Loucy (cell line): ENCODE measurements around the gene NEIL1.

ENCODE experiments used
- H2AFZ ChIP-seq: fragments of 200-600 bp; sonication (generic); 2 replicates; pipeline ENCODE4 v1.6.0; 2016; ENCODE audit warnings: antibody characterized with exemption, mild to moderate bottlenecking, low read length, moderate library complexity
- H3F3A ChIP-seq: fragments of 200-600 bp; 2 replicates; pipeline ENCODE4 v1.6.0; 2016; ENCODE audit warnings: antibody characterized with exemption, low read depth, mild to moderate bottlenecking
- H3K27me3 ChIP-seq: fragments of 200-600 bp; sonication (generic); 2 replicates; pipeline ENCODE4 v1.6.1; 2014; ENCODE audit warnings: low read length, mild to moderate bottlenecking; ENCODE audit not compliant: insufficient read depth, poor library complexity, severe bottlenecking
- H3K36me3 ChIP-seq: fragments of 200-600 bp; sonication (generic); 2 replicates; pipeline ENCODE4 v1.6.1; 2016; ENCODE audit warnings: low read length; ENCODE audit not compliant: insufficient read depth
- H3K4me1 ChIP-seq: fragments of 200-600 bp; sonication (generic); 2 replicates; pipeline ENCODE4 v1.5.1; 2014; ENCODE audit warnings: low read length, mild to moderate bottlenecking; ENCODE audit not compliant: insufficient read depth, poor library complexity, severe bottlenecking
- H3K4me2 ChIP-seq: fragments of 200-600 bp; sonication (generic); 2 replicates; pipeline ENCODE4 v1.6.0; 2014; ENCODE audit warnings: antibody characterized with exemption, low read length, low read depth, mild to moderate bottlenecking; ENCODE audit not compliant: poor library complexity, severe bottlenecking
- H3K4me3 ChIP-seq: fragments of 200-600 bp; sonication (generic); 2 replicates; pipeline ENCODE4 v1.5.1; 2014; ENCODE audit warnings: low read length, mild to moderate bottlenecking, mixed read lengths; ENCODE audit not compliant: poor library complexity, severe bottlenecking
- H3K79me2 ChIP-seq: fragments of 200-600 bp; sonication (generic); 2 replicates; pipeline ENCODE4 v1.6.1; 2014; ENCODE audit warnings: low read length; ENCODE audit not compliant: insufficient read depth
- H3K9ac ChIP-seq: fragments of 200-600 bp; sonication (generic); 2 replicates; pipeline ENCODE4 v1.6.0; 2014; ENCODE audit warnings: mild to moderate bottlenecking, low read depth, low read length, moderate library complexity; ENCODE audit not compliant: poor library complexity, severe bottlenecking
- H3K9me2 ChIP-seq: fragments of 200-600 bp; sonication (generic); replicated peaks from 2 replicates; pipeline ENCODE4 v1.6.1; 2016; ENCODE audit warnings: low read depth, low read length, mixed read lengths
- H3K9me3 ChIP-seq: fragments of 200-600 bp; sonication (generic); 2 replicates; pipeline ENCODE4 v1.6.1; 2014; ENCODE audit warnings: mild to moderate bottlenecking, antibody characterized with exemption, low read length, low read depth; ENCODE audit not compliant: insufficient read depth
- H4K20me1 ChIP-seq: fragments of 200-600 bp; sonication (generic); 2 replicates; pipeline ENCODE4 v1.6.0; 2014; ENCODE audit warnings: antibody characterized with exemption, low read length, mild to moderate bottlenecking; ENCODE audit not compliant: insufficient read depth, poor library complexity, severe bottlenecking
- CTCF ChIP-seq: fragments of 200-600 bp; sonication (generic); conservative IDR thresholded peaks from 2 replicates; pipeline ENCODE4 v1.5.1; 2014; ENCODE audit warnings: mild to moderate bottlenecking, antibody characterized with exemption, low read length
- EZH2phosphoT487 ChIP-seq: fragments of 200-600 bp; IDR thresholded peaks from 2 replicates; pipeline ENCODE4 v1.6.1; 2018; ENCODE audit warnings: antibody characterized with exemption, mild to moderate bottlenecking, moderate library complexity, borderline replicate concordance

Gene NEIL1

GRCh38 chr15:75367913-75368688 lies 21.3 kb downstream of the NEIL1 start, which contains the start of gene MAN2C1:
Gene MAN2C1, minus strand, starts transcription at chr15:75368607. Its CDS starts 24 bp downstream, at chr15:75368583.
- Histone ChIP-seq H3F3A (no peaks in the 10 kb centered on the region), H4K20me1 (no peaks in the 10 kb centered on the region), H3K9me2 (no peaks in the 10 kb centered on the region), H3K9me3 (no peaks in the 10 kb centered on the region), H3K36me3 (peaks cover 42% of the 10 kb centered on the region), H3K4me1 (peaks cover 17% of the 10 kb centered on the region), H3K79me2 (peaks cover 24% of the 10 kb centered on the region), H3K4me2 (peak within 1 kb of the TSS; percentile 93), H3K9ac (peak within 1 kb of the TSS; percentile 88), H3K4me3 (peak within 1 kb of the TSS; percentile 85), H2AFZ (peak within 1 kb of the TSS; percentile 78), H3K27me3 (no peaks in the 10 kb centered on the region)
- TF ChIP-seq CTCF: no peak; the same call in 1 of the 2 replicates
- TF ChIP-seq EZH2phosphoT487: no peak

- TF ChIP-seq CTCF: no peak
- TF ChIP-seq EZH2phosphoT487: no peak
- Histone ChIP-seq H3F3A (no peaks in the 10 kb centered on the region), H3K79me2 (peaks cover 24% of the 10 kb centered on the region), H4K20me1 (no peaks in the 10 kb centered on the region), H2AFZ (peak overlapping the region; percentile 78; the same call in 1 of the 2 replicates), H3K36me3 (peaks cover 47% of the 10 kb centered on the region), H3K9me2 (no peaks in the 10 kb centered on the region), H3K4me1 (peaks cover 17% of the 10 kb centered on the region), H3K27me3 (no peaks in the 10 kb centered on the region), H3K4me3 (peak overlapping the region; percentile 85), H3K9me3 (no peaks in the 10 kb centered on the region), H3K4me2 (peak overlapping the region; percentile 93), H3K9ac (peak overlapping the region; percentile 88)
Measured at GRCh38 chr15:75368689-75369239, 21.9 kb downstream of the NEIL1 start.

GRCh38 chr15:75369897-75370581 lies 23.2 kb downstream of the NEIL1 start:
- Histone ChIP-seq H3K27me3 (no peaks in the 10 kb centered on the region), H2AFZ (no peak overlapping the region), H3F3A (no peaks in the 10 kb centered on the region), H3K36me3 (peaks cover 56% of the 10 kb centered on the region), H3K9me3 (no peaks in the 10 kb centered on the region), H3K9ac (no peak overlapping the region), H3K79me2 (peaks cover 24% of the 10 kb centered on the region), H3K4me2 (no peak overlapping the region), H3K4me3 (no peak overlapping the region), H3K4me1 (peaks cover 17% of the 10 kb centered on the region), H4K20me1 (no peaks in the 10 kb centered on the region), H3K9me2 (no peaks in the 10 kb centered on the region)
- no peak for TF ChIP-seq EZH2phosphoT487
- no peak for TF ChIP-seq CTCF
